CD4-positive, alpha-beta T cell treated with Interleukin-1 beta for 1 hour (primary cell): Measurements from ENCODE around the gene BEST4.
"Not testable (repeated sequence)": the region's sequence is repeated elsewhere in the genome, so short reads cannot be mapped to it uniquely, and the experiment has no call there.

Source experiments
- DNase-seq, 2 donors: peaks; one replicate each; pipeline ENCODE4 v3.0.0-alpha.2; 2020 to 2022

BEST4 gene

GRCh38 chr1:44776730-44777068 is 11.3 kb downstream of the BEST4 start:
- no peak for DNase-seq

- DNase-seq = peak; percentile 30 to 51
Observed at GRCh38 chr1:44775930-44776729, 11.8 kb downstream of the BEST4 start.

- peak; percentile 89 to 91 for DNase-seq
Observed at GRCh38 chr1:44775078-44775929, 12.7 kb downstream of the BEST4 start, which contains the start of gene RPS8. Gene RPS8, plus strand, starts transcription at chr1:44775540. Its CDS starts 57 bp downstream, at chr1:44775597.

- DNase-seq = not testable (repeated sequence)
Observed at GRCh38 chr1:44766421-44766820, 21.5 kb downstream of the BEST4 start.

GRCh38 chr1:44760876-44761275 is 27.1 kb downstream of the BEST4 start:
- DNase-seq = no peak

- no peak for DNase-seq
Observed at GRCh38 chr1:44759077-44759476, 28.9 kb downstream of the BEST4 start.

- no peak for DNase-seq
Observed at GRCh38 chr1:44757420-44757819, 30.6 kb downstream of the BEST4 start.

- DNase-seq = no peak
Observed at GRCh38 chr1:44747878-44748277, 40.1 kb downstream of the BEST4 start.

- DNase-seq = no peak
Observed at GRCh38 chr1:44743211-44743610, 44.8 kb downstream of the BEST4 start.

GRCh38 chr1:44740179-44740617 is 47.8 kb downstream of the BEST4 start:
- no peak for DNase-seq

GRCh38 chr1:44739307-44740178 is 48.4 kb downstream of the BEST4 start, which contains the start of gene KIF2C:
Gene KIF2C, plus strand, starts transcription at chr1:44739837. Its CDS starts 96 bp downstream, at chr1:44739933.
- peak; percentile 96 to 97 for DNase-seq

GRCh38 chr1:44738953-44739306 is 49.0 kb downstream of the BEST4 start:
- not testable (repeated sequence) for DNase-seq

- no peak for DNase-seq
Observed at GRCh38 chr1:44735992-44736391, 52.0 kb downstream of the BEST4 start.

GRCh38 chr1:44733784-44734183 is 54.2 kb downstream of the BEST4 start:
- no peak for DNase-seq
